ENCODE data around the gene THBS2.

GRCh38 chr6:169286961-169287360, 33.3 kb upstream of the THBS2 start:
- TF ChIP-seq, protein P1, sequence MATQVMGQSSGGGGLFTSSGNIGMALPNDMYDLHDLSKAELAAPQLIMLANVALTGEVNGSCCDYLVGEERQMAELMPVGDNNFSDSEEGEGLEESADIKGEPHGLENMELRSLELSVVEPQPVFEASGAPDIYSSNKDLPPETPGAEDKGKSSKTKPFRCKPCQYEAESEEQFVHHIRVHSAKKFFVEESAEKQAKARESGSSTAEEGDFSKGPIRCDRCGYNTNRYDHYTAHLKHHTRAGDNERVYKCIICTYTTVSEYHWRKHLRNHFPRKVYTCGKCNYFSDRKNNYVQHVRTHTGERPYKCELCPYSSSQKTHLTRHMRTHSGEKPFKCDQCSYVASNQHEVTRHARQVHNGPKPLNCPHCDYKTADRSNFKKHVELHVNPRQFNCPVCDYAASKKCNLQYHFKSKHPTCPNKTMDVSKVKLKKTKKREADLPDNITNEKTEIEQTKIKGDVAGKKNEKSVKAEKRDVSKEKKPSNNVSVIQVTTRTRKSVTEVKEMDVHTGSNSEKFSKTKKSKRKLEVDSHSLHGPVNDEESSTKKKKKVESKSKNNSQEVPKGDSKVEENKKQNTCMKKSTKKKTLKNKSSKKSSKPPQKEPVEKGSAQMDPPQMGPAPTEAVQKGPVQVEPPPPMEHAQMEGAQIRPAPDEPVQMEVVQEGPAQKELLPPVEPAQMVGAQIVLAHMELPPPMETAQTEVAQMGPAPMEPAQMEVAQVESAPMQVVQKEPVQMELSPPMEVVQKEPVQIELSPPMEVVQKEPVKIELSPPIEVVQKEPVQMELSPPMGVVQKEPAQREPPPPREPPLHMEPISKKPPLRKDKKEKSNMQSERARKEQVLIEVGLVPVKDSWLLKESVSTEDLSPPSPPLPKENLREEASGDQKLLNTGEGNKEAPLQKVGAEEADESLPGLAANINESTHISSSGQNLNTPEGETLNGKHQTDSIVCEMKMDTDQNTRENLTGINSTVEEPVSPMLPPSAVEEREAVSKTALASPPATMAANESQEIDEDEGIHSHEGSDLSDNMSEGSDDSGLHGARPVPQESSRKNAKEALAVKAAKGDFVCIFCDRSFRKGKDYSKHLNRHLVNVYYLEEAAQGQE (IDR thresholded peaks at IDR 0.05; ENCODE audit: insufficient replicate concordance, low read depth): no peak
- TF ChIP-seq CTCF (IDR thresholded peaks at IDR 0.05; ENCODE audit: insufficient read depth, low read length): no peak
- TF ChIP-seq POLR2AphosphoS5 (IDR thresholded peaks at IDR 0.05; ENCODE audit: low read depth): no peak
- no peak for TF ChIP-seq SPI1 (IDR thresholded peaks at IDR 0.05; ENCODE audit: borderline replicate concordance, low read depth)

All from HL-60 (cell line).